GM18498 (cell line): ENCODE data around the gene VPS41.

Experiments
- ATAC-seq: cut with Tn5 transposase; IDR thresholded peaks from one replicate; pipeline ENCODE4 v1.9.1; 2021; ENCODE audit warnings: mild to moderate bottlenecking, moderate library complexity; ENCODE audit not compliant: unreplicated experiment

The VPS41 gene

GRCh38 chr7:38817526-38817925 is 91.5 kb downstream of the VPS41 start:
- ATAC-seq, result no peak

- ATAC-seq, result no peak
These were observed 95.2 kb downstream of the VPS41 start for GRCh38 chr7:38813768-38814167.

GRCh38 chr7:38806912-38807311 is 102.1 kb downstream of the VPS41 start:
- ATAC-seq, result no peak

GRCh38 chr7:38801786-38802185 is 107.2 kb downstream of the VPS41 start:
- ATAC-seq, result no peak

- no peak for ATAC-seq
These were observed 110.3 kb downstream of the VPS41 start for GRCh38 chr7:38798552-38799267.

- no peak for ATAC-seq
These were observed 112.1 kb downstream of the VPS41 start for GRCh38 chr7:38796626-38797501.

GRCh38 chr7:38795593-38795992 is 113.4 kb downstream of the VPS41 start:
- no peak for ATAC-seq

GRCh38 chr7:38781991-38782390 is 127.0 kb downstream of the VPS41 start:
- no peak for ATAC-seq

GRCh38 chr7:38777609-38778008 is 131.4 kb downstream of the VPS41 start:
- ATAC-seq, result no peak

- ATAC-seq, result no peak
These were observed 133.3 kb downstream of the VPS41 start for GRCh38 chr7:38775506-38776175.

- no peak for ATAC-seq
These were observed 135.6 kb downstream of the VPS41 start for GRCh38 chr7:38773430-38773829.

- no peak for ATAC-seq
These were observed 148.8 kb downstream of the VPS41 start for GRCh38 chr7:38760226-38760625.

- ATAC-seq, result no peak
These were observed 150.0 kb downstream of the VPS41 start for GRCh38 chr7:38759028-38759427.

- ATAC-seq, result no peak
These were observed 151.1 kb downstream of the VPS41 start for GRCh38 chr7:38757931-38758330.

- ATAC-seq, result no peak
These were observed 152.5 kb downstream of the VPS41 start for GRCh38 chr7:38756521-38756920.

- no peak for ATAC-seq
These were observed 155.6 kb downstream of the VPS41 start for GRCh38 chr7:38753347-38753746.

- no peak for ATAC-seq
These were observed 157.6 kb downstream of the VPS41 start for GRCh38 chr7:38751416-38751815.

- no peak for ATAC-seq
These were observed 160.9 kb downstream of the VPS41 start for GRCh38 chr7:38748056-38748610.

- no peak for ATAC-seq
These were observed 162.6 kb downstream of the VPS41 start for GRCh38 chr7:38746438-38746837.

- ATAC-seq, result no peak
These were observed 164.2 kb downstream of the VPS41 start for GRCh38 chr7:38744746-38745145.

GRCh38 chr7:38743899-38744298 is 165.1 kb downstream of the VPS41 start:
- no peak for ATAC-seq
